ENCODE results near the gene PCIF1.
"Not testable (repeated sequence)": the region's sequence is repeated elsewhere in the genome, so short reads cannot be mapped to it uniquely, and the experiment has no call there.

The PCIF1 gene

GRCh38 chr20:45947110-45947866 is 12.8 kb downstream of the PCIF1 start:
- DNase-seq (ENCODE audit: low read depth): no peak

DNA sequence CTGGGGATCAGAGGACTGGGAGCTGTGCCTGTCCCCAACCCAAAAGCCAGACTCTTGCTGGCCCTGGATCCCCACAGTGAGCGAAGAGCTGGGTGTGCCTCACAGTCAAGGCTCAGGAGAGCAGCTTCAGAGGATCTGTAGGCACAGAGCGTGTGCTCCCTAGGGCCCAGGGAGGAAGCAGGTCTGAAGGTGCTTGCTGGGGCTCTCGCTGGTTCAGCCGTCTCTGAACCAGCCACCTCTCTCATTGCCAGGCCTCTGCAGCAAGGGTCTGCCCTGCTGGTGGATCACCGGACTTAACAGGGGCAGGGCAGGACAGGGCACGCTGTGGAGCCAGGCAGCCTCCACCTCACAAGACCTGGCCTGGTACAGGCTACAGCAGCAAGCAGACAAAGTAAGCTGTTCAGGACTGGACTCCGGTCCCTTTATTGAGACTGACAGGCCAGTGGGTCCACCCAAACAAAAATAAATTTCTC is 13.8 kb downstream of the PCIF1 start:
- DNase-seq (ENCODE audit: low read depth): no peak

GRCh38 chr20:45948742-45949541 is 14.5 kb downstream of the PCIF1 start:
- no peak for DNase-seq (ENCODE audit: low read depth)

- DNase-seq (ENCODE audit: low read depth): no peak
Observed at GRCh38 chr20:45949542-45950329, 15.3 kb downstream of the PCIF1 start.

DNA sequence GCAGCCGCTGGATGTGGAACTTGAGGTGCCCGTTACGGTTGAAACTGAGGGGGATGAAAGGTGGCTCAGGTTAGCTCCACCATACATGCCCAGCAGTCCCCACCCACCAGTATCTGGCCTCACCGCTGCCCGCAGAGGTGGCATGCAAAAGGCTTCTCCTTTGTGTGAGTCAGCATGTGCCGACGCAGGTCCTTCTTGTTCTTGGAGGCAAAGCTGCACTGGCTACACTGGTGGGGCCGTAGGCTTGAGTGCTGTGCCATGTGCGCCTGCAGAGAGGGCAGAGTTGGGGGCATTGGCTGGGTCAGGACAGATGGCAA is 15.8 kb downstream of the PCIF1 start:
- DNase-seq (ENCODE audit: low read depth): no peak

GRCh38 chr20:45951925-45952834 is 17.7 kb downstream of the PCIF1 start:
- DNase-seq (ENCODE audit: low read depth): no peak

DNA sequence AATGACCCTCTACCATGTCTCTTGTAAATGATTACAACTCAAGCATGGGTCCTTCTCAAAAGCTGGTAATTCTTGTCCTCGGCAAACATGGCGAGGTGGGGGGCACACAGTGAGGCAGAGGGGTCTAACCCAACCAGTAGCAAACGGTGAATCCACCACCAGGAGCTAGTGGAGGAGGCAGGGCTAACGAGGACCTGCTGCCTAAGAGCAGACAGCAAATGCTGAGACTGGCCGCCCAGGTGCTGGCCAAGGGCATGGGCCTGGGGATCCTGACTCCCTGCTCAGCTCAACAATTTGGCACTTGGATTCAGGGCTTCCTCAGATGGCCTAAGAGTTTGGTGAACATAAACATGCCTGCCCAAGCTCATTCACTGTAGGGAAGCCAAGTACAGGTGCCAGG is 18.4 kb downstream of the PCIF1 start:
- DNase-seq (ENCODE audit: low read depth): no peak

DNA sequence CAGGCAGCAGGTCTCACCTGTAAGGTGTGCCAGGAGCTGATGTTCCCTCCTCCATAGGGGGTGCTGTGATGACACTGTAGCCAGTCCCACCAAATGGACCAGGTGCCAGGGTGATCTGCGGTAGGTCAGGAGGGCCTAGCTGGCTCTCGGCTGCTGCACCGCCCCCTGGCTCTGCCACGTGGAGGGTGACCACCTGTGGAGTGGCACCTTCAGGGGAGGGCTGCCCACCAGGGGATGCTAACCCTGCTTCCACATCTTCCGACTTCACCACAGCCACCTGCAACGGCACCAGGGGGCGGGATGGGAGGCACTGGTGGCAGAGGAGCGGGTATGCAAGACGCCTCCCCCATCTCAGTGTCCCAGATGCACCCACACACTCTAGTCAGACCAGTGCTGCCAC is 19.2 kb downstream of the PCIF1 start:
- DNase-seq (ENCODE audit: low read depth): no peak

DNA sequence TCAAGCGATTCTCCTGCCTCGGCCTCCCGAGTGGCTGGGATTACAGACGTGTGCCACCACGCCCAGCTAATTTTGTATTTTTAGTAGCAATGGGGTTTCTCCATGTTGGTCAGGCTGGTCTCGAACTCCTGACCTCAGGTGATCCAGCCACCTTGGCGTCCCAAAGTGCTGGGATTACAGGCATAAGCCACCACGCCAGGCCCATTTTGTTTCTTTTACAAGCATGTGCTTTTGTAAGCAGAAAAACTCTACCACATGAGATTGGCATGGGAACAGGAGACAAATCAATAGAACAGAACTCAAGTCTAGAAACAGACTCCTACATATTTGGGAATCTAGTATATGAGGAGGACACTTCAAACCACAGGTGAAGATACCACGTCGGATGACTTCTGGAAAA is 21.8 kb downstream of the PCIF1 start:
- not testable (repeated sequence) for DNase-seq (ENCODE audit: low read depth)

- DNase-seq (ENCODE audit: low read depth): no peak
Observed at GRCh38 chr20:45957021-45957941, 22.8 kb downstream of the PCIF1 start.

DNA sequence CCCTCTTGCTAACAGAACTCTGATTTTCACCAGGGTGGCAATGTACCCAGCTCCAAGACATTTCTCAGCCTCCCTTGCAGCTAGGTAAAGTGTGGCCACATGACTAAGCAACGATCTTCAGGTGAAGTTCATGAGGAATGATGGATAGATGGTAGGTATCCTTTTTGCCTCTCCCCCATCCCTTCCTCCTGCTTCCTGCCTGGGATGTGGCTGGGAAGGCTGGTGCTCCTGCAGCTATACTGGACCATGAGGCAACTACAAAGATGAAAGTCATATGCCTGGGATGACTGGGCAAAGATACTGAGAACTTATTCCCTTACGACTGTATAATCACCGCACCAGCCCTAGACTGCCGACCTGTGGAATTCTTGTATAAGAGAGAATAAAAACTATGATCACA is 24.1 kb downstream of the PCIF1 start:
- DNase-seq (ENCODE audit: low read depth): no peak

GRCh38 chr20:45959126-45959525 is 24.6 kb downstream of the PCIF1 start:
- DNase-seq (ENCODE audit: low read depth): no peak

DNA sequence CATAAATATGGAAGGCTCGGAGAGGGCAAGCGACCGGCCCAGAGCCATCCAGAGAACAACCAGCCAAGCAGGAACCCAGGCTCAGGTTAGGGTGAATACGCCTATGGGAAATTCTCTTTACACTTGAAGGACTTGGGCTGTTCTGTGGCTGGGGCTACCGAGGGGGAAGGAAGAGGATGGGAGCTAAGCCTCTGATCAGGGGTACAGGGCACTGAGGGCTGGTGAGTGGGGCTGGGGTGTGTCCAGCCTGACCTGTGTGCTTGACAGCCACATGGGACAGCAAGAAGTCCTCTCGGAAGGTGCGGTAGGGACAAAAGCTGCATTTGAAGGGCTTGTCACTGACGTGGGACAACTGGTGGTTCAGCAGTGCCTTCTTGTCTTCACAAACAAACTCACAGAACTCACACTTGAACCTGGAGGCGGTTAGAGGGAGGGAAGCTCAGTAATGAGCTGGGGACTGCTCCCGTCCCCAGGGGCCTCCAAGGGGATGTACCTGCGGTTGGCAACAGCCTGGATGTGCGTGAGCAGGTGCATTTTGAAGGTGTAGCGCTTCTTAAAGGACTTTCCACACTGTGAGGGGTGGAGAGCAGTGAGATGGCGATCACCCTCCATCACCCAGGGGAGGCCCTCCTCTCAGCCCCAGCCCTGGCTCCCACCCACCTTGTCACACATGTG is 25.6 kb downstream of the PCIF1 start:
- no peak for DNase-seq (ENCODE audit: low read depth)

DNA sequence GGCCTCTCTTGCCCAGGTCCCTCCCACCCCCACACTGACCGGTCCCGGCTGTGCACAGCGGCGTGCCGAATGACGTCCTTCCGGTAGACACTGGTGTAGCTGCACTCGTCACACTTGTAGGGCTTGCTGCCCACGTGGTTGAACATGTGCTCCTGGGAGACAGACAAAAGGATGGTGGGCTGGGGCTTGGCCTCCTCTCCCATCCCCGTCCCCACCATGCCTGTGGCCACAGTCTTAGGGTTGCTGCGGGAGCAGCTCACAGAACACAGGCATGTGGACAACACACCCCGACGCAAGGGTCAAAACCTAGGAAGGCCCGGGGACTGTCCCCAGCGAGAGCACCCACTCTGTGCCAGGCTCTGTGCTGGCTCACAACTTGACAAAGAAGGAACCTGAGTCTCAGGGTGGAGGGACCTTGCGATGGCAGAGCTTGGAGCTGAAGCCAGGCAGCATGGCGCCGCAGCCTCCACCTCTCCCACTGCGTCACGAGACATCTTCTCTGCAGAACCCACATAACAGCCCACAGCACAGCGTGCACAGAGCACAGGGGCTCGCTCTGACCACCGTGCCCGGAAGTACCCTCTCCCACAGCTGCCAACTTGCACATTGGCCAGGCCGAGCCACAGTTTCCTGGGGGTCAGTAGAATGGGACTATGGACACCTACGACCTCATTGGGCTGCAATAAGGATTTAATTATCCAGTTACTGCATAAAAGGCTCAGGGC is 27.7 kb downstream of the PCIF1 start:
- DNase-seq (ENCODE audit: low read depth): no peak

- peak; percentile 34 for DNase-seq (ENCODE audit: low read depth)
Observed at GRCh38 chr20:45963059-45964005, 28.8 kb downstream of the PCIF1 start.

DNA sequence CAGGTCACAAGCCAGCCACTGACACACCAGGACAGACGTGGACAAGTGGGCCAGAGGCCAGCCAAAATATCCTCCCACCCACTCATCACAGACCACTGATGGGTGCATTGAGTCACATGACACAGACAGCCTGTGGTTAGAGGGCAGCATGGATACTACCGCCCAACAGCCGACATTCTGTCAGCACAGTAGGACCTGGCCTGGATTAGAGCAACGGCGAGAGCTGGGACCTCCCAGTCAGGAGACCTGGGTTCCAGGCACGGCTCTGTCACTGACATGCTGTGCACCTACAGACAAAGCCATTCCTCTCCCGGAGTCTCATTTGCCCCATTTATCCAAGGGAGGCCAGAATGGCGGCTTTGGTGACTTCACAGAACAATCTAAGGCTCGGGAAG is 29.5 kb downstream of the PCIF1 start:
- DNase-seq (ENCODE audit: low read depth): no peak

- DNase-seq (ENCODE audit: low read depth): no peak
Observed at GRCh38 chr20:45965169-45966002, 30.9 kb downstream of the PCIF1 start.

Measured in iris pigment epithelial cell (primary cell).